ENCODE results near the gene STMN3. TPM values are rescaled to one million over a fixed set of nuclear protein-coding genes. Genes with fewer than 3 reads are reported as not detected.
"Not testable (repeated sequence)": the region's sequence is repeated elsewhere in the genome, so short reads cannot be mapped to it uniquely, and the experiment has no call there.

Gene STMN3
- total RNA-seq, 1 donor from 2014 or later, result 40.8 TPM

DNA sequence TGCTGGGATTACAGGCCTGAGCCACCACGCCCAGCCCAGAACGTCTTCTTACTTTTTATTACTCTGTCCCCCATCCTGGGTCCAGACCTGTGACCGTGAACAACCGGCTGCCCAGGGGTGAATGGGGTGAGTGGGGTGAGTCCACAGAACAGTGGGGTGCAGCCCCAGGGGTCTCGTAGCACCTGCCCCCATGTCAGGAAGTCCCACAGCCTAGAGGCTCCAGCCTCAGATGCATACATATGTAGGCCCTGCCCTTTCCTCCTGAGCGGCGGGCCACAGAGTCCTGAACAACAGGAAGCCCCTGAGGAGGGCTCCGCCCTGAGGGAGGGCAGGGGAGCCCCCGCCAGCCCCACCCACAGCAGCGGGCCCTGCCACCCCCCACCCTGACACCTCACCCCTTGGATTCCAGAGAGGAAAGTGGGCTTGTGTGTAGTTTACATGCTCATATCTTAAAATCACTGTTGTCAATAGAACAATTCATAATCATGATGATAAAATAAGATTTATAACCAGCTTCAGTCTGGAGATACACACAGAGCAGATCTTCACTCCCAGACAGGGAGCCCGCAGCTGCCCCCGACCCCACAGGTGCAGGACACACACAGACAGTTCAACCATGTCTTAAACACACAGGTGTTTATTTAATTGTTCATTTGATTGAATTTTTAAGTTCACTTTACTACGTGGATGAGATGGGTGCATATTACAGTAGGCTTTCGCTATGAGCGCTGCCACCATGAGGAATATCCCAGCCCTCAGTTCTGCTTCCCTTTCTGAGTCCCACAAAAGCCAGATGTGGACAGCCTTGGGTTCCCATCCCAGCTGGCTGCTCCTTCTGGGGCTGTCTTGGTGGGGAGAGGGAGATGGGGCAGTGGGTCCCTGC is 13.9 kb downstream of the STMN3 start:
- DNase-seq (ENCODE audit: low read depth), result no peak
- no peaks in the 10 kb centered on the region for H3K27me3 ChIP-seq (ENCODE audit: control insufficient read depth, insufficient read depth, low read length)
- TF ChIP-seq, protein P1, sequence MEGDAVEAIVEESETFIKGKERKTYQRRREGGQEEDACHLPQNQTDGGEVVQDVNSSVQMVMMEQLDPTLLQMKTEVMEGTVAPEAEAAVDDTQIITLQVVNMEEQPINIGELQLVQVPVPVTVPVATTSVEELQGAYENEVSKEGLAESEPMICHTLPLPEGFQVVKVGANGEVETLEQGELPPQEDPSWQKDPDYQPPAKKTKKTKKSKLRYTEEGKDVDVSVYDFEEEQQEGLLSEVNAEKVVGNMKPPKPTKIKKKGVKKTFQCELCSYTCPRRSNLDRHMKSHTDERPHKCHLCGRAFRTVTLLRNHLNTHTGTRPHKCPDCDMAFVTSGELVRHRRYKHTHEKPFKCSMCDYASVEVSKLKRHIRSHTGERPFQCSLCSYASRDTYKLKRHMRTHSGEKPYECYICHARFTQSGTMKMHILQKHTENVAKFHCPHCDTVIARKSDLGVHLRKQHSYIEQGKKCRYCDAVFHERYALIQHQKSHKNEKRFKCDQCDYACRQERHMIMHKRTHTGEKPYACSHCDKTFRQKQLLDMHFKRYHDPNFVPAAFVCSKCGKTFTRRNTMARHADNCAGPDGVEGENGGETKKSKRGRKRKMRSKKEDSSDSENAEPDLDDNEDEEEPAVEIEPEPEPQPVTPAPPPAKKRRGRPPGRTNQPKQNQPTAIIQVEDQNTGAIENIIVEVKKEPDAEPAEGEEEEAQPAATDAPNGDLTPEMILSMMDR (IDR thresholded peaks at IDR 0.05; ENCODE audit: insufficient read depth, low read length, poor library complexity, severe bottlenecking), result no peak
- no peak overlapping the region for H3K4me3 ChIP-seq (ENCODE audit: low read depth, low read length)
- no peaks in the 10 kb centered on the region for H3K36me3 ChIP-seq (ENCODE audit: control insufficient read depth, insufficient read depth, low read length)

DNA sequence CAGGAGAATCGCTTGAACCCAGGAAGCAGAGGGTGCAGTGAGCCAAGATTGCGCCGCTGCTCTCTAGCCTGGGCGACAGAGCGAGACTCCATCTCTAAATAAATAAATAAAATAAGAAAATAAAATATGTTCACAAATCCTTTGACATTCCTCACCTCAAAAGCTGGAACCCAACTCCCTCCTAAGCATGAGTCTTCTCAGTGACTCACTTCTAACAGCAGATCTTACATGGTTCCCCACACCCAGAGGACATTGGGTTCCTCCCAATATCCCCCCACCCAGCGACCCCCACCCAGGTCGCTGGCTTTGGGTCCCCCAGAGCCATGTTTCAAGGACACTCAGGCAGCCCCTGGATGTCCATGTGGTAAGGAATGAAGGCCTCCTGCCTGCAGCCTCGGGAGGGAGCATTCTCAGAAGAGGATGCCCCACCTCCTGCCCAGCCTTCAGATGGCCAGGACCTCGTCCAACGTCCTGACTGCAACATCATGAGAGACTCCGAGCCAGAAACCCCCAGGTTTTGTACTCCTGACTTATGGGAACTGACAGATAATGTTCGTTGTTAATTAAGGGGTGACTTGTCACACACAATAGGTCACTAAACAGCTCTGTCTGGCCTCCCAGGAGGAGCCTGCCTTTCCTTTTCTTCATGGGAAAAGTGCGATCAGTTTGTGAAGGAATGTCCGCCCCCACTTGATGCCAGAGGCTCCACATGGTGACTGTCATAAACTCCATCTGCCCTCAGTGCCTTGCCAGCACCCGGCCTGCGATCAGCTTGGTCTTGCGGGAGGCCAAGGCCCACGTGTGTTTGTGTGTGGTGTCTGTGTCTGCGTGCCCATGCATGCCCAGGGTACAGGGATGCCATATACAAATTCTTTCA is 16.2 kb downstream of the STMN3 start:
- no peak for DNase-seq (ENCODE audit: low read depth)
- no peak overlapping the region for H3K4me3 ChIP-seq (ENCODE audit: low read depth, low read length)
- no peaks in the 10 kb centered on the region for H3K36me3 ChIP-seq (ENCODE audit: control insufficient read depth, insufficient read depth, low read length)
- TF ChIP-seq, protein P1 (IDR thresholded peaks at IDR 0.05; ENCODE audit: insufficient read depth, low read length, poor library complexity, severe bottlenecking), result no peak
- no peaks in the 10 kb centered on the region for H3K27me3 ChIP-seq (ENCODE audit: control insufficient read depth, insufficient read depth, low read length)

DNA sequence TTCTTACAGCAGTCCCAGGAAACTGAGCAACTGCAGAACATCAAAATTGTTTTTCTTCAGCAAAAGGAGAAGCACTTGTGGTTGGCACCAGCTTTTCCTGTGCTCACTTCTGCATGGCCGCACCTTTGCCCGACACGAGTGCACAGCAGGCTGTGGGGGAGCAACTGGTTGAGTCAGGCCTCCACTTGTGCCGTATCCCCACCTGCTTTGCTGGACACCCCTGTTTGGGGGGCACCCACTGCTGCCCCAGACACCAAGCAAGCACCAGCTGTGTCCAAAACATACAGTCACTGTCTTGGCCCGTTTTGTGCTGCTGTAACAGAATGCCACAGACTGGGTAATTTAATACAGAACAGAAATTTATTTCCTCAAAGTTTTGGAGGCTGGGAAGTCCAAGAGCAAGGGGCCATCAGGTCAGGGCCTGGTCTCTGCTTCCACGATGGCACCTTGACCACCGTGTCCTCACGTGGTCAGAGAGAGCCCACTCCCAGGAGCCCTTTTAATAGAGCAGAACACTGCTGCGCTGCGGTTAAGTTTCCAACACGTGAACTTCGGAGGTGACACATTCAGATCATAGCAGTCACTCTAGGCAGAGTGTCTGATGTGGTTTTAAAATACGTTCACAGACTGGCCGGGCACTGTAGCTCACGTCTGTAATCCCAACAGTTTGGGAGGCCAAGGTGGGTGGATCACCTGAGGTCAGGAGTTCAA is 17.6 kb downstream of the STMN3 start:
- Histone ChIP-seq H3K36me3 (ENCODE audit: control insufficient read depth, insufficient read depth, low read length) (no peaks in the 10 kb centered on the region), H3K27me3 (ENCODE audit: control insufficient read depth, insufficient read depth, low read length) (no peaks in the 10 kb centered on the region), H3K4me3 (ENCODE audit: low read depth, low read length) (no peak overlapping the region)
- DNase-seq (ENCODE audit: low read depth), result no peak
- TF ChIP-seq, protein P1 (IDR thresholded peaks at IDR 0.05; ENCODE audit: insufficient read depth, low read length, poor library complexity, severe bottlenecking), result no peak

DNA sequence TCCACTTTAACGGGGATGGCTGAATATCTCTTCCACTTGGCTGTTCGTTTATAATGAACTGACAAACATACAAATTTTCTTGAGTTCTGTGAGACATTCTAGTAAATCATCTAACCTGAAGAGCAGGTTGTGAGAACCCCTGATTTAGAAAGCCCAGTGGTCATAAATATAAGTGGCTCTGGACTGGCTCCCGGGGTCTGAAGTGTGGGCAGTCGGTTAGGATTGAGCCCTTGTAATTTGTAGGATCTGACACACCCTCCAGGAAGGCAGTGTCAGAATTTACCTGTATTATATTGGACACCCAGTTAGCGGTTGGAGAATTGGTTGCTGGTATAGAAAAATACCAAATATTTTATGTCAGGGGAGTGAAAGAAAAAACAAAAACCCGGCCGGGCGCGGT is 19.5 kb downstream of the STMN3 start:
- TF ChIP-seq, protein P1 (IDR thresholded peaks at IDR 0.05; ENCODE audit: insufficient read depth, low read length, poor library complexity, severe bottlenecking), result no peak
- Histone ChIP-seq H3K27me3 (ENCODE audit: control insufficient read depth, insufficient read depth, low read length) (no peaks in the 10 kb centered on the region), H3K4me3 (ENCODE audit: low read depth, low read length) (no peak overlapping the region), H3K36me3 (ENCODE audit: control insufficient read depth, insufficient read depth, low read length) (no peaks in the 10 kb centered on the region)
- DNase-seq (ENCODE audit: low read depth), result no peak

DNA sequence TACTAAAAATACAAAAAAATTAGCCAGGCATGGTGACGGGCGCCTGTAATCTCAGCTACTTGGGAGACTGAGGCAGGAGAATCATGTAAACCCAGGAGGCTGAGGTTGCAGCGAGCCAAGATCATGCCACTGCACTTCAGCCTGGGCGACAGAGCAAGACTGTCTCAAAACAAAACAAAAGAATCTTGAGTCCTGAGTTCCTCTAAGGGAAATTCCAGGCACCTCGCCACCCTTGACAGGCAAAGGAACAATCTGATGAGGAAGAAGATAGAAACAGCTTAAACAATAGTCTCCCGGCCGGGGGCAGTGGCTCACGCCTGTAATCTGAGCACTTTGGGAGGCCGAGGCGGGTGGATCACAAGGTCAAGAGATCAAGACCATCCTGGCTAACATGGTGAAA is 21.8 kb downstream of the STMN3 start:
- DNase-seq (ENCODE audit: low read depth); H3K36me3 ChIP-seq (ENCODE audit: control insufficient read depth, insufficient read depth, low read length); H3K27me3 ChIP-seq (ENCODE audit: control insufficient read depth, insufficient read depth, low read length); H3K4me3 ChIP-seq (ENCODE audit: low read depth, low read length): not testable (repeated sequence)

DNA sequence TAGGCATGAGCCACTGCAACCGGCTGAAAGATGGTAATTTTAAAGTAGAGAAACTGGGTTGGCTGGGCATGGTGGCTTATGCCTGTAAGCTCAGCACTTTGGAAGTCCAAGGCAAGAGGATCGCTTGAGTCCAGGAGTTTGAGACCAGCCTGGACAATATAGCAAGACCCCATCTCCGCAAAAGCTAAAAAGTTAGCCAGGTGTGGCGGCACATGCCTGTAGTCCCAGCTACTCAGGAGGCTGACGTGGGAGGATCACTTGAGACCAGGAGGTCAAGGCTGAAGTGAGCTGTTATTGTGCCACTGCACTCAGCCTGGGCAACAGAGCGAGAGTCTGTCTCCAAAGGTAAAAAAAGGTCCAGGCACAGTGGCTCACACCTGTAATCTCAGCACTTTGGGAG is 22.3 kb downstream of the STMN3 start:
- H3K36me3 ChIP-seq (ENCODE audit: control insufficient read depth, insufficient read depth, low read length); DNase-seq (ENCODE audit: low read depth); H3K27me3 ChIP-seq (ENCODE audit: control insufficient read depth, insufficient read depth, low read length); H3K4me3 ChIP-seq (ENCODE audit: low read depth, low read length): not testable (repeated sequence)

Measured in kidney epithelial cell (primary cell).